Fibroblast of villous mesenchyme (primary cell): Measurements from ENCODE around the gene PTPRE. TPM values are rescaled to one million over a fixed set of nuclear protein-coding genes. Genes with fewer than 3 reads are reported as not detected.

Experiments
- DNase-seq: peaks from one replicate; pipeline ENCODE4 v3.0.0-alpha.2; 2010; ENCODE audit warnings: low read depth
- H3K4me3 ChIP-seq: 2 replicates; pipeline ENCODE4 v1.5.1; 2011; ENCODE audit warnings: low read depth, mild to moderate bottlenecking, low read length
- CTCF ChIP-seq: IDR thresholded peaks from 2 replicates; pipeline ENCODE4 v1.5.1; 2012; ENCODE audit warnings: low read depth, mild to moderate bottlenecking, low read length; ENCODE audit not compliant: insufficient read depth
- total RNA-seq: library from RNA; depleted of rRNA; stranded (reverse); fragments of >200 nt; gene quantifications from 2 replicates; pipeline ENCODE4 v1.2.3, GENCODE V29; 2012

PTPRE gene
- total RNA-seq, 1 donor, result 11.2 TPM

GRCh38 chr10:128130051-128130450 lies 223.1 kb downstream of the PTPRE start:
- peak; percentile 48 for DNase-seq
- no peak overlapping the region for H3K4me3 ChIP-seq
- TF ChIP-seq CTCF, result no peak

Other genes with a start within 250 kb of the PTPRE start
- not detected in 2 replicates for gene FOXI2, start 169.9 kb upstream of the PTPRE start, total RNA-seq
- not detected in 2 replicates for gene CLRN3, start 14.2 kb upstream of the PTPRE start, total RNA-seq
- 14.2 and 21.2 TPM in 2 replicates for gene MKI67, start 219.3 kb downstream of the PTPRE start, total RNA-seq